BLaER1 treated with 17β-estradiol and CSF1 and Interleukin-3, amounts not matched to agents 10 nM and 100 nM (cell line): ENCODE data around the gene VAMP7.
"Not testable (repeated sequence)": the region's sequence is repeated elsewhere in the genome, so short reads cannot be mapped to it uniquely, and the experiment has no call there.

Experiments used
- H3K27ac ChIP-seq, 11 experiments: shearing (Covaris generic); formaldehyde crosslinking; 2 replicates each; pipeline ENCODE4 v1.8.1; 2022
- H3K27me3 ChIP-seq, 11 experiments: shearing (Covaris generic); formaldehyde crosslinking; 2 replicates each; pipeline ENCODE4 v1.8.1; 2022
- H3K36me3 ChIP-seq, 11 experiments: shearing (Covaris generic); formaldehyde crosslinking; 2 replicates each; pipeline ENCODE4 v1.8.1; 2022
- H3K4me1 ChIP-seq, 10 experiments: shearing (Covaris generic); formaldehyde crosslinking; 2 replicates each; pipeline ENCODE4 v1.8.1; 2022
- H3K4me2 ChIP-seq, 11 experiments: shearing (Covaris generic); formaldehyde crosslinking; 2 replicates each; pipeline ENCODE4 v1.8.1; 2022
- H3K4me3 ChIP-seq, 10 experiments: shearing (Covaris generic); formaldehyde crosslinking; 2 replicates each; pipeline ENCODE4 v1.8.1; 2022
- H3K9ac ChIP-seq, 11 experiments: shearing (Covaris generic); formaldehyde crosslinking; 2 replicates each; pipeline ENCODE4 v1.8.1; 2022
- H3K9me3 ChIP-seq, 11 experiments: shearing (Covaris generic); formaldehyde crosslinking; replicated peaks in 1 of 11; 2 replicates each; pipeline ENCODE4 v1.8.1; 2022
- H4K20me1 ChIP-seq, 11 experiments: shearing (Covaris generic); formaldehyde crosslinking; 2 replicates each; pipeline ENCODE4 v1.8.1; 2022
- Cebpa-rat ChIP-seq, 11 experiments: shearing (Covaris generic); IDR thresholded peaks; 2 replicates each; pipeline ENCODE4 v1.8.1; 2022

VAMP7 gene

DNA sequence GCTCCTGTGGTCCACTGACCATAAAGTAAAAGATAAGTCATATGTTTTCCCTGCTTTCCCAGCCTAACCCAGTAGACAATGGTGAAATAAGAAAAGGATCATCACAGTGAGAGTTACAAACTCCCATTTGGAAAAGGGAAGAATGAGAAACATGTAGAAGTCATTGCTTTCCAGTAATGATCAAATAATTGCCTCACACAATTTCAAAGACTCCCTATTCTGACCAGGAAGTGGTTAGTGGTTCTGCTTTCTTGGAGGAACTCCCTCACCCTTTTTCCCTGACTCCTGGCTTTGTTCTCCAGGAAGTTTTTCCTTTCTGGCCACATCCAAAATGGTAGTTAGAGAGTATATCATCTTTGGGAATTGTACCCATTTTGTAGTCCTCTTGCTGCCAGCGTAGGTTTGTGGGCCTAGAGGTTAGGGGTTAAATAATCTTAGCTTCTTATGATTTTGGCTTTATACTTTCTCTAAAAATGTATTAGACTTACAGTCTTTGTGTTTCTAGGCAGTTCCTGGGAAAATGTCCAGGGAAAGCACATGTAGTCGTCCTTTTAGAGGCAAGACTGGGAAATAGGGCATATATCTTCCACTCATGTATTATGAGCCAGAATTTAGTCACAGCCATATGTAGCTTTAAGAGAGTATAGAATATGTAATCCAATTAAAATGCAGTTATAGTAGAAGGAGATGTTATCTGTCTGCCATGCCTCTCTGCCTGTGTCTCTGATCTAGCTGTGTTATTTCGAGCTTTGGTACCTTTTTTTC is 10.5 kb downstream of the VAMP7 start:
- Histone ChIP-seq H3K4me1 (peaks cover 0 to 67% (median 20%) of the 10 kb centered on the region in 10 experiments; a peak in 12 of 20 replicates), H3K4me3 (no peak overlapping the region), H3K27me3 (peaks cover 0 to 10% (median 0%) of the 10 kb centered on the region in 11 experiments; a peak in 3 of 22 replicates), H3K4me2 (peak overlapping the region in 7 of 11 experiments; percentile 26 to 75 (median 61); a peak in 12 of 22 replicates), H3K36me3 (peaks cover 50 to 87% (median 59%) of the 10 kb centered on the region in 11 experiments), H4K20me1 (peaks cover 0 to 29% (median 0%) of the 10 kb centered on the region in 11 experiments; a peak in 8 of 22 replicates), H3K27ac (peak overlapping the region in 5 of 11 experiments; percentile 21 to 59 (median 41); a peak in 8 of 22 replicates), H3K9ac (no peak overlapping the region; a peak in 1 of 22 replicates), H3K9me3 (peaks cover 0 to 15% (median 0%) of the 10 kb centered on the region in 11 experiments; a peak in 6 of 22 replicates)
- no peak for TF ChIP-seq Cebpa-rat (IDR thresholded peaks at IDR 0.05)

DNA sequence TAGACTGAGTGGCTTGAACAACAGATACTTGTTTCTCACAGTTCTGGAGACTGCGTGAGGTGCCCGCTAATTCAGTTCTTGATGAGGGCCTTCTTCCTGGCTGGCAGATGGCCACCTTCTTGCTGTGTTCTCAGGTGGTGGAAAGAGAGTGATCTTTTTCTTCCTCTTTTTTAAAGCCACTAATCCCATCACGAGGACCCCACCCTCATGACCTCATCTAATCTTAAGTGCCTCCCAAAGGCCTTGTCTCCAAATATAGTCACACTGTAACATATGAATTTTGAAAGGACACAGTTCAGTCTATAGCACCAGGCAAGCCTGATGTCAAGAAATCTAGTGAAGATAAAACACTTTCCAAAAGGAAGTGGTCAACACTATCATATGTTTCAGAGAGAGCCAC is 12.4 kb downstream of the VAMP7 start:
- H3K27me3 ChIP-seq: peaks cover 0 to 7% (median 0%) of the 10 kb centered on the region in 11 experiments; a peak in 1 of 22 replicates
- peaks cover 0 to 56% (median 14%) of the 10 kb centered on the region in 10 experiments; a peak in 12 of 20 replicates for H3K4me1 ChIP-seq
- no peak overlapping the region for H3K4me3 ChIP-seq
- H4K20me1 ChIP-seq: peaks cover 0 to 25% (median 0%) of the 10 kb centered on the region in 11 experiments; a peak in 4 of 22 replicates
- H3K27ac ChIP-seq: no peak overlapping the region
- H3K9ac ChIP-seq: no peak overlapping the region
- no peak for TF ChIP-seq Cebpa-rat (IDR thresholded peaks at IDR 0.05)
- H3K36me3 ChIP-seq: peaks cover 54 to 95% (median 74%) of the 10 kb centered on the region in 11 experiments
- H3K9me3 ChIP-seq: peaks cover 0 to 15% (median 0%) of the 10 kb centered on the region in 11 experiments; a peak in 6 of 22 replicates
- H3K4me2 ChIP-seq: peak overlapping the region in 2 of 11 experiments; percentile 15 to 25; a peak in 3 of 22 replicates

- Histone ChIP-seq H3K27ac (no peak overlapping the region), H3K36me3 (peaks cover 65 to 100% (median 81%) of the 10 kb centered on the region in 11 experiments), H3K4me2 (peak overlapping the region in 3 of 11 experiments; percentile 12 to 36 (median 18); a peak in 3 of 22 replicates), H3K4me1 (peaks cover 0 to 42% (median 4%) of the 10 kb centered on the region in 10 experiments; a peak in 11 of 20 replicates), H3K27me3 (peaks cover 0 to 3% (median 0%) of the 10 kb centered on the region in 11 experiments; a peak in 1 of 22 replicates), H3K9ac (no peak overlapping the region), H4K20me1 (peaks cover 0 to 19% (median 0%) of the 10 kb centered on the region in 11 experiments; a peak in 4 of 22 replicates), H3K9me3 (peaks cover 0 to 24% (median 10%) of the 10 kb centered on the region in 11 experiments; a peak in 16 of 22 replicates), H3K4me3 (no peak overlapping the region)
- no peak for TF ChIP-seq Cebpa-rat (IDR thresholded peaks at IDR 0.05)
These were observed 15.4 kb downstream of the VAMP7 start for GRCh38 chrX:155896512-155896911.

- H3K4me3 ChIP-seq: no peak overlapping the region
- no peak overlapping the region for H3K9ac ChIP-seq
- peaks cover 46 to 71% (median 56%) of the 10 kb centered on the region in 11 experiments for H3K36me3 ChIP-seq
- no peak overlapping the region for H3K27ac ChIP-seq
- H3K9me3 ChIP-seq: peaks cover 0 to 15% (median 11%) of the 10 kb centered on the region in 11 experiments; a peak in 11 of 22 replicates
- H3K27me3 ChIP-seq: 0 out of 22 replicates have a peak, but pooled peaks cover 0 to 3% (median 0%) of the 10 kb centered on the region in 11 experiments
- no peak for TF ChIP-seq Cebpa-rat (IDR thresholded peaks at IDR 0.05)
- peaks cover 0 to 14% (median 0%) of the 10 kb centered on the region in 11 experiments; a peak in 4 of 22 replicates for H4K20me1 ChIP-seq
- H3K4me1 ChIP-seq: peaks cover 0 to 19% (median 1%) of the 10 kb centered on the region in 10 experiments; a peak in 7 of 20 replicates
- no peak overlapping the region for H3K4me2 ChIP-seq
These were observed 18.2 kb downstream of the VAMP7 start for GRCh38 chrX:155899366-155899765.

- H3K9me3 ChIP-seq: peaks cover under 1 to 18% (median 12%) of the 10 kb centered on the region in 11 experiments; a peak in 13 of 22 replicates
These were observed 19.6 kb downstream of the VAMP7 start for GRCh38 chrX:155900765-155901164.

DNA sequence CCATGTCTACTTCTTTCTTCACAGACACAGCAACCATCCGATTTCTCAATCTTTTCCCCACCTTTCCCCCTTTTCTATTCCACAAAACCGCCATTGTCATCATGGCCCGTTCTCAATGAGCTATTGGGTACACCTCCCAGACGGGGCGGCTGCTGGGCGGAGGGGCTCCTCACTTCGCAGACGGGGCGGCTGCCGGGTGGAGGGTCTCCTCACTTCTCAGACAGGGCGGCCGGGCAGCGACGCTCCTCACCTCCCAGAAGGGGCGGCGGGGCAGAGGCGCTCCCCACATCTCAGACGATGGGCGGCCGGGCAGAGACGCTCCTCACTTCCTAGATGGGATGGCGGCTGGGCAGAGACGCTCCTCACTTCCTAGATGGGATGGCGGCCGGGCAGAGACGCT is 26.5 kb downstream of the VAMP7 start:
- not testable (repeated sequence) for H3K9ac ChIP-seq, H3K4me2 ChIP-seq, H4K20me1 ChIP-seq, H3K27me3 ChIP-seq, H3K4me3 ChIP-seq, H3K27ac ChIP-seq, H3K4me1 ChIP-seq
- peaks cover 47 to 66% (median 60%) of the 10 kb centered on the region in 11 experiments for H3K9me3 ChIP-seq
- peaks cover 36 to 64% (median 55%) of the 10 kb centered on the region in 11 experiments for H3K36me3 ChIP-seq

More at GRCh38 chrX:155900765-155901164, 19.6 kb downstream of the VAMP7 start:
- Histone ChIP-seq H4K20me1 (0 out of 22 replicates have a peak, but pooled peaks cover 0 to 3% (median 0%) of the 10 kb centered on the region in 11 experiments), H3K9ac (no peak overlapping the region), H3K36me3 (peaks cover 35 to 63% (median 45%) of the 10 kb centered on the region in 11 experiments; a peak in 21 of 22 replicates), H3K27ac (no peak overlapping the region), H3K27me3 (no peaks in the 10 kb centered on the region), H3K4me1 (peaks cover 0 to 16% (median 1%) of the 10 kb centered on the region in 10 experiments; a peak in 7 of 20 replicates), H3K4me3 (no peak overlapping the region), H3K4me2 (no peak overlapping the region)
- TF ChIP-seq Cebpa-rat (IDR thresholded peaks at IDR 0.05): no peak

DNA sequence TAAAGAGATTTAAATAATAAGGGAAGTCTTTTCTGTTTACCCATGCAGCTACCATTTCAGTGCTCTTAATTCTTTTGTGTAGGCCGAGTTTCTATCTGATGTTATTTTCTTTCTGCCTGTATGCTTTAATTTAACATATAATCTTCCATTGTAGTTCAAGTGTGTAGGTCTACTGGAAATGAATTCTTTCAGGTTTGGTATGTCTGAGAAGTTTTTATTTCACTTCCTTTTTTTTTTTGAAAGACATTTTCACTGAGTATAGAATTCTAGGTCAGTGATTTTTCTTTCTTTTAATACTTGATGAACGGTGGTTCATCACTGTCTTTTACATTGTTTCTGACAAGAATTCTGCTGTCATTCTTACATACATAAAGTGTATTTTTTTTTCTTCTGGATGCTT is 42.1 kb downstream of the VAMP7 start:
- Histone ChIP-seq H3K9ac (no peak overlapping the region), H3K27ac (no peak overlapping the region), H3K4me3 (no peak overlapping the region), H3K4me1 (0 out of 20 replicates have a peak, but pooled peaks cover 0 to 8% (median 0%) of the 10 kb centered on the region in 10 experiments), H3K27me3 (no peaks in the 10 kb centered on the region; a peak in 2 of 22 replicates), H3K4me2 (no peak overlapping the region), H3K36me3 (peaks cover 45 to 79% (median 58%) of the 10 kb centered on the region in 11 experiments), H4K20me1 (no peaks in the 10 kb centered on the region), H3K9me3 (peaks cover 0 to 22% (median 10%) of the 10 kb centered on the region in 11 experiments; a peak in 21 of 22 replicates)
- TF ChIP-seq Cebpa-rat (IDR thresholded peaks at IDR 0.05): no peak

DNA sequence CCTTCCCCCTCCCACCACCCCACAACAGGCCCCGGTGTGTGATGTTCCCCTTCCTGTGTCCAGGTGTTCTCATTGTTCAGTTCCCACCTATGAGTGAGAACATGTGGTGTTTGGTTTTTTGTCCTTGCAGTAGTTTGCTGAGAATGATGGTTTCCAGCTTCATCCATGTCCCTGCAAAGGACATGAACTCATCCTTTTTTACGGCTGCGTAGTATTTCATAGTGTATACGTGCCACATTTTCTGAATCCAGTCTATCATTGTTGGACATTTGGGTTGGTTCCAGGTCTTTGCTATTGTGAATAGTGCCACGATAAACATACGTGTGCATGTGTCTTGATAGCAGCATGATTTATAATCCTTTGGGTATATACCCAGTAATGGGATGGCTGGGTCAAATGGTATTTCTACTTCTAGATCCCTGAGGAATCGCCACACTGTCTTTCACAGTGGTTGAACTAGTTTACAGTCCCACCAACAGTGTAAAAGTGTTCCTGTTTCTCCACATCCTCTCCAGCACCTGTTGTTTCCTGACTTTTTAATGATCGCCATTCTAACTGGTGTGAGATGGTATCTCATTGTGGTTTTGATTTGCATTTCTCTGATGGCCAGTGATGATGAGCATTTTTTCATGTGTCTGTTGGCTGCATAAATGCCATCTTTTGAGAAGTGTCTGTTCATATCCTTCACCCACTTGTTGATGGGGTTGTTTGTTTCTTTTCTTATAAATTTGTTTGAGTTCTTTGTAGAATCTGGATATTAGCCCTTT is 49.9 kb downstream of the VAMP7 start:
- H3K9ac ChIP-seq, H3K27me3 ChIP-seq, H3K4me2 ChIP-seq, H3K4me3 ChIP-seq, H4K20me1 ChIP-seq, H3K27ac ChIP-seq, H3K4me1 ChIP-seq: not testable (repeated sequence)
- Histone ChIP-seq H3K9me3 (peaks cover 32 to 51% (median 42%) of the 10 kb centered on the region in 11 experiments), H3K36me3 (peaks cover 28 to 54% (median 37%) of the 10 kb centered on the region in 11 experiments)
